ENCODE measurements around the gene RANBP17.

RANBP17 gene

DNA sequence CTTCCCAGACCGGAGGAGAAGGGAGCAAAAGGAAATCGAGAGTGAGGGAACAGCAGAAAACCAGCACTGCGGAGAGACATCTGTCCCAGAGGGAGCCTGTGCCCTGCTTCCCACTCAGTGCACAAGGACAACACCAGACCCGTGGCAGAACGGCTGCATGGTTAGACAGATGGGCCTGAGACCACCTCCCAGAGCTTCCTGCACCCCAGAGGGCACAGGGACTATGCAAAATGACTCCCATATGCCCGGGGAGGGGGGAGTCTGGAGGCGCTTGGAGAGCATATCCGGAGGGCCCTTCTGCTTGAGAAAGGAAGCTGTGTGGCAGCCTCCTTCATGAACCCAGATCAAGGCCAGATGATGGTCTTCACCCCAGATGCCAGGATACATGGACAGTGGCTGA, 473.8 kb downstream of the RANBP17 start:
- no peak overlapping the region for H3K4me3 ChIP-seq (ENCODE audit: control insufficient read depth, low read depth, low read length)
- TF ChIP-seq, protein P1, sequence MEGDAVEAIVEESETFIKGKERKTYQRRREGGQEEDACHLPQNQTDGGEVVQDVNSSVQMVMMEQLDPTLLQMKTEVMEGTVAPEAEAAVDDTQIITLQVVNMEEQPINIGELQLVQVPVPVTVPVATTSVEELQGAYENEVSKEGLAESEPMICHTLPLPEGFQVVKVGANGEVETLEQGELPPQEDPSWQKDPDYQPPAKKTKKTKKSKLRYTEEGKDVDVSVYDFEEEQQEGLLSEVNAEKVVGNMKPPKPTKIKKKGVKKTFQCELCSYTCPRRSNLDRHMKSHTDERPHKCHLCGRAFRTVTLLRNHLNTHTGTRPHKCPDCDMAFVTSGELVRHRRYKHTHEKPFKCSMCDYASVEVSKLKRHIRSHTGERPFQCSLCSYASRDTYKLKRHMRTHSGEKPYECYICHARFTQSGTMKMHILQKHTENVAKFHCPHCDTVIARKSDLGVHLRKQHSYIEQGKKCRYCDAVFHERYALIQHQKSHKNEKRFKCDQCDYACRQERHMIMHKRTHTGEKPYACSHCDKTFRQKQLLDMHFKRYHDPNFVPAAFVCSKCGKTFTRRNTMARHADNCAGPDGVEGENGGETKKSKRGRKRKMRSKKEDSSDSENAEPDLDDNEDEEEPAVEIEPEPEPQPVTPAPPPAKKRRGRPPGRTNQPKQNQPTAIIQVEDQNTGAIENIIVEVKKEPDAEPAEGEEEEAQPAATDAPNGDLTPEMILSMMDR (IDR thresholded peaks at IDR 0.05; ENCODE audit: control insufficient read depth, insufficient read depth, low read depth, low read length, missing control alignments), result no peak

DNA sequence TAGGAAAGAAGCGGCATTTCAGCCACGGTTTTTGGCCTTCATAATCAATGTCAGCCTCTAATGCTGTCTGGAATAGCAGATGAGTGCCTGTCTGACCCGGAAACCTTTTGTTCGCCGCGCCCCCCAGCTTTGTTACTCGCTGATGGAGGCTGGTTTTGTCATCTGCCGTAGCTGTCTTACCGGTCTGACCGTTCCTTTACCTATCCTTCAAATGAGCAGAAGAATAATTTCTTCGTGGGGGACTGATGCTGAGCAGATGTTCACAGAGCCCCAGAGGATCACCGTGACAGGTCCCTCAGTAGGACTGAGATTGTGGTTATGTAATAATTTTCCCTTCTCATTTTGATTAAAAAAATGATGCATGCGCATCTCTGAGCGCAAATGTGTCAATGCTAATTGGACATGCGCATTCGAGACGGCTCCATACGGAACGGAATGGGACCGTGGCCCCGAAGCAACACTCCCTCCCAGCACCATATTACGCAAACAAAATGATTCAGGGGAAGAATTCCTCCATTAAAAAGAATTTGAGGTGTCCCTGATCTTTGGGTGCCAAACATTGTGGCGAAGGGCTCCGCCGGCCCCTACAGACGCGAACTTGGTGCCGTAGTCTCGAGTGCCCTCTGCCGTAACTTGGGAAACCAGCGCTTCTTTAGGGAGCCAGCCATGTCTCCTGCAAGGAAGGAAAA, 474.8 kb downstream of the RANBP17 start:
- peak; percentile 21 for DNase-seq (ENCODE audit: low read depth)
- TF ChIP-seq, protein P1 (IDR thresholded peaks at IDR 0.05; ENCODE audit: control insufficient read depth, insufficient read depth, low read depth, low read length, missing control alignments), result peak; percentile 92
- H3K4me3 ChIP-seq (ENCODE audit: control insufficient read depth, low read depth, low read length), result peak overlapping the region; percentile 55

More for the DNA sequence above, 473.8 kb downstream of the RANBP17 start:
- no peak for DNase-seq (ENCODE audit: low read depth)

DNA sequence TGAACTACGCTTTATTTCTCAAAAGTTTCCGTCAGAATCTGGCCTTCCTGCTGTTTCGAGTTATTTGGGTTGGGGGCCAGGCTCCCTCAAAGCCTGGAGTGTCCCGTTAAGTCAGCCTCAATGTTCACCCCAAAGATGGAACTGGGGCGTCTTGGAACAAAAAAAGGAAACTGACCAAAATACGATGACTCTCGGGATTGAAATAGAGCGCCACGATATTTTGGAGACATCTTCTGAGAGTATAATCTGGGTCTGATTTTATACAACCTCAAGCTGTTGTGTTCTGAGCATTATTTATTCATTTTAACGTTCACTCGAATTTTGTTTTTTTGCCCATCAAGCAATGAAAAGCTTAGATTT, 475.4 kb downstream of the RANBP17 start:
- TF ChIP-seq, protein P1 (IDR thresholded peaks at IDR 0.05; ENCODE audit: control insufficient read depth, insufficient read depth, low read depth, low read length, missing control alignments), result no peak
- peak overlapping the region; percentile 55 for H3K4me3 ChIP-seq (ENCODE audit: control insufficient read depth, low read depth, low read length)
- DNase-seq (ENCODE audit: low read depth), result no peak

DNA sequence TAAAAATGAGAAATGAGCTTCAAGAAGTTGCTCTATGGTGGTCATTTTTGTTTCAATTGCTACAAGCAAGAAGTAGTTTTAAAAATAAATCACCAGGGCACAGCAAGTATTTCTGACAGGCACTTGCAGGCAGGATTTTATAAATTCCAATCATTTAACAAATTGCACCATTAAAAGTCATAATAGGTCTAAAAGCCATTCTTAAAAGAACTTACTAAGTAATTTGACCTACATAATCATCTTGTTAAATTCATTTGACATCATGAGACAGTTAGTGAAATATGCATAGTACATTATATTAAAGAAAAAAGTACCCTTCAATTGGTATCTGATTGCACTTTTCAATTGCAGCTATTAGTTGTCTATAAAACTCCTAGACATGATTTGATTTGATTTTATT, 478.2 kb downstream of the RANBP17 start:
- no peak overlapping the region for H3K4me3 ChIP-seq (ENCODE audit: control insufficient read depth, low read depth, low read length)
- DNase-seq (ENCODE audit: low read depth), result no peak
- TF ChIP-seq, protein P1 (IDR thresholded peaks at IDR 0.05; ENCODE audit: control insufficient read depth, insufficient read depth, low read depth, low read length, missing control alignments), result no peak

DNA sequence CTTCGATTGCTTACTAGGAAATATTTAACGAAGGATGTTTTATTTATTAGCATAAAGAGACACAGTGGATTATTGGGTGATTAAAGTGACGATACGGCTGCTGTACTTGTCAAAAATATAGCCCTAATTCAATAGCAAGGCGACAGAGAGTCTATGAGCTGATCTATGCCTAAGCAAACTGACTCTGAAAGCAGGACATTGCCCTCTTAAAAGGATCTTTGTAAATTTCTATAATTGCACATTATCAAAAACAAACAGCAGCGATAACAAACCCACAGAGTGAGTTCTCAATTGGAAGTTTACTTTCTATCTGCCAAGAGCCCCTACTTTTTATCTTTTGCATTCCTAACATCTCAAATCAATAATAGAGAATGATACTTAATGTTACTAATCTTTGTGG, 478.7 kb downstream of the RANBP17 start:
- DNase-seq (ENCODE audit: low read depth), result no peak
- H3K4me3 ChIP-seq (ENCODE audit: control insufficient read depth, low read depth, low read length), result no peak overlapping the region
- TF ChIP-seq, protein P1 (IDR thresholded peaks at IDR 0.05; ENCODE audit: control insufficient read depth, insufficient read depth, low read depth, low read length, missing control alignments), result no peak

DNA sequence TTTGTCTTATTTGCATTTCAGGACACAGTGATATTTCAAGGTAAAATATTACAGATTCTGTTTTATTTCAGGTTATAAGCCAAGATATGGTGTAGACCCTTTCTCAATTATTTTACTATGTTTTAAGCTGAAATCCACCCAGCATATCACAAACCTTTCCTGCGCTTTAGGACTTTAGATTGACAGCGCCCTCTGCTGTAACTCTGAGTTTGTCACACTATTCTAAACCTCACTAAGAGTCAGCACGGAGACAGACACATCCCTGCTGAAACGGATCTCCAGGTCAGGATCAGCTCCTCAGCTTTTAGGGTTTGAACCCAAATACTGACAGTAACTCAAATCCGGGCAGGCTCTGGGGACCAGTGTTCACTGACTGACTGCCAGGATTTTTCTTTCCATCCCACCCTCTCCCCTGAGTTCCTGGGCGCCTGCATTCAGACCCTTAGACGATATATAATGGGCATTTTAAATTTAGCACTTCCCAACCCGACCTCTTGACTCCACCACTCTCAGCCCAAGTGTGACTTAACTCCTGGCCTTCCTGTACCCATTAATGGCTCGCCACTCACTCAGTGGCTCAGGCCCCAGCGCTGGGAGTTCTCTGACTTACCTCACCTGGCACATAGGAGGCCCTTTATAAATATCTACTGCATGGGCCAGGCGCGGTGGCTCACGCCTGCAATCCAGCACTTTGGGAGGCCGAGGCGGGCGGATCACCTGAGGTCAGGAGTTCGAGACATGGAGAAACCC, 480.7 kb downstream of the RANBP17 start:
- peak; percentile 33 for DNase-seq (ENCODE audit: low read depth)
- no peak overlapping the region for H3K4me3 ChIP-seq (ENCODE audit: control insufficient read depth, low read depth, low read length)
- TF ChIP-seq, protein P1 (IDR thresholded peaks at IDR 0.05; ENCODE audit: control insufficient read depth, insufficient read depth, low read depth, low read length, missing control alignments), result peak; percentile 78
